Stimulated activated CD4-positive, alpha-beta T cell treated with anti-CD3 and anti-CD28 coated beads, Interleukin-1b, Interleukin-23, amount 100 ng/mL, for 1 hour (primary cell): Measurements from ENCODE around the gene AGAP1.

ENCODE experiments used
- DNase-seq, 2 donors: peaks; one replicate each; pipeline ENCODE4 v3.0.0-alpha.2; 2020; ENCODE audit warnings: low read depth in 2 of 2

AGAP1 gene

DNA sequence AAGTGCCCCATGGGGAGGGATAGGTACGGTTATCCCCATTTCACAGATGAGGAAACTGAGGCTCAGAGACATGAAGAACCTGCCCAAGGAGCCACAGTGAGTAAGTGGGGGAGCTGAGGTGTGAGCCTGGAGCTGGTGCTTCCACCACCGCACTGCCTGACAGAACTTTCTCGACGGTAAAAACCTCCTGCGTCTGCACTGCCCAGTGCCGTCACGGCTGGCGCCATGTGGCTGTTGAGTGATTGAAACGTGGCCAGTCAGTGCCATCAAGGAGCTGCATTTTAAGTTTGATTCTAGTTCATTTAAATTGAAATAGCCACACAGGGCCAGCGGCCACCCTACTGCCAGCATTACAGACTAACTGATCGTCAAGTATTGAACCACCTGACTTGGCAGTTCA lies 217.1 kb downstream of the AGAP1 start:
- no peak for DNase-seq

DNA sequence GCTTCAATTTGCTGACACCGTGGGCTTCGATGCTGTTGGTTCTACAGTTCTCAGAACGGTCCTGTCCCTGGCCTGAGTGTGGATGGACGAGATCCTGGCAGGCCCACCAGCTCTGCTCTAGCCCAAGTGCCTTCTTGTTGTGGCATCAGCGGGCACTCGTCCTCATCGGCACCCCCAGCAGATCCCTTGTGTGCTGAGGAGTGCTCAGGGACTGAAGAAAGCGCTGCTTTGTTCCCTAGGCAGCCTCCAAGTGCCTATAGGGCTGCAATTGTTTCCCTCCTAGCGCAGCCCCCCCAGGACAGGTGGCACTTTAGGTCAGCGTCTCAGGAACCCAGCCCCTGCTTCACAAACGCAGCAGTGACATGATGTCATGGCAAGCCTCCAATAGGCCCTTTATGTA lies 217.7 kb downstream of the AGAP1 start:
- no peak for DNase-seq

DNA sequence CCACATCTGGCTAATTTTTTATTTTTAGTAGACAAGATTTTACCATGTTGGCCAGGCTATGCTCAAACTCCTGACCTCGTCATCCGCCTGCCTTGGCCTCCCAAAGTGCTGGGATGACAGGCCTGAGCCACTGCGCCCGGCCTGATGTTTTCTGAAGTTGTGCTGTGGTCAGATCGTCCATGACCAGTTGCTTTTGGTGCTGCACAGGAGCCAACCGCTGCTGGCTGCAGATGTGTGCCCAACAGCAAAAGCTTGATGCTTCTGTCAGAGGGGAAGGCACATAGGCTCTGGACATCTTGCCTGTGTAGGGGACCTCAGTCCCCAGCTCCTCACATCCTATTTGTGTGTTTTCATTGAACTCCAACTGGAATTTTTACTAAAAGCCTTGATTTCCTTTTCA lies 218.3 kb downstream of the AGAP1 start:
- no peak for DNase-seq

DNA sequence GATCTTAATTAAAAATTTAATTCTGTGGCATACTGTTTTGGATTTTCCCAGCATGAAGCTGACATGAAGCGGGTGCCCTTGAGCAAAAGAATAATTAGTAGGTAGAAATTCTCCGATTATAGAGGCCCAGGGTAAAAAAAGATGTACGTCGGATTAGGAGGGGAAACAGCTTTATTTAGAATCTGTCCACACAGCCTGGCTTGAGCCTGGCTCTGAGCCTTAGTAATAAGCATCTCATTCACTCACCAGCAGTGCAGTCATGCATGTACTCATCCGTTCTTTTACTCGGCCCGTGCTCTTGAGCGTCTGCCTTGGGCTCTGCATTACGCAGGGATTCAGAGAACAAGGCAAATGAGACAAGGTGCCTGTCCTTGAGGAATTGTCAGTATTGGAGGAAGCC lies 219.3 kb downstream of the AGAP1 start:
- DNase-seq: no peak

DNA sequence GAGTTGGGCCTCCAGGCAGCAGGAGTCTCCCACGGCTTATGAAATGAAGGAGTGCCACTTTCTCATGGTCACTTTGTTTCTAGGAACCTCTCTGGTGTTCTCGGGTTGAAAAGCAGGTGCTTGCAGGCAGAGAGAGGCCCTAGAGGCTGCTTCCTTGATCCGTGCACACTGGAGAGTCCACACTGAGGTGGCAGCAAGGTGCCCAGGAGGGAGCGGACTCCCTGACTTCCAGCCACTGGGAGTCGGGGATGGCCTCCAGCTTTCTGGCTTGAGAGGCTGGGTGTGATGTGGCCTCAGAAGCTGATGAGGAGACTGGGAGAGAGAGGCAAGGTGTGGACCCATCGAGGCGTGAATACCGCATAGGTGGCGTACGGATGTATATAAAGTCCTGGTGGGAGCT lies 221.8 kb downstream of the AGAP1 start:
- no peak for DNase-seq

DNA sequence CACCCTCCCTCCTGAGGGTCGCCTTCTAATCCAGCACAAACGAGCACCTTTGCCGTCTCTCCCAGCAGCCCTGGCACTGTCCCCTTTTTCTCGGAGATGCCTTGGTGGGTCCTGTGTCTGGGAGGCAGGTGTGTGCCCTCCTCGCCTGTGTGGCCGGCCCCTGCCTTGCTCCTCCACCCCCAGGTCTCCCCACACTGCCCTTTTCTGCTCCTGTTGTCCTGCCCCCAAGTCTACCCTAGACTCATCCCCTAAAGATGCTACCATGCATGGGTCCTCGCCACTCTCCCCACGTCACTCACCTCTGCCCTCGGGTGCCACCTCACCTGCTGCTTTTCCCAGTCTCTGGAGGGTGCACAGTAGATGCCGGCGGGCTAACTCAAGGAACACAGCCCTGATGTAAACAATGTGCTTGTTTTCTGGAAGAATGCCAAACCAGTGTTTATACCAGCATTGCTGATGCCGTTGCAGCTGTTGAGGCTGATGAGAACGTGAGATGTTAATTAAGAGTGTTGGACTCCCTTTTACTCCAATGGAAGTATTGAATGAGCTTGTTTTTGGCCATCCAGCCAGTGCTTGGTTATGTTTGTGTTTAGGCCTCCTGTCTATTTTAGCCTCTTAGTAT lies 223.1 kb downstream of the AGAP1 start:
- no peak for DNase-seq

DNA sequence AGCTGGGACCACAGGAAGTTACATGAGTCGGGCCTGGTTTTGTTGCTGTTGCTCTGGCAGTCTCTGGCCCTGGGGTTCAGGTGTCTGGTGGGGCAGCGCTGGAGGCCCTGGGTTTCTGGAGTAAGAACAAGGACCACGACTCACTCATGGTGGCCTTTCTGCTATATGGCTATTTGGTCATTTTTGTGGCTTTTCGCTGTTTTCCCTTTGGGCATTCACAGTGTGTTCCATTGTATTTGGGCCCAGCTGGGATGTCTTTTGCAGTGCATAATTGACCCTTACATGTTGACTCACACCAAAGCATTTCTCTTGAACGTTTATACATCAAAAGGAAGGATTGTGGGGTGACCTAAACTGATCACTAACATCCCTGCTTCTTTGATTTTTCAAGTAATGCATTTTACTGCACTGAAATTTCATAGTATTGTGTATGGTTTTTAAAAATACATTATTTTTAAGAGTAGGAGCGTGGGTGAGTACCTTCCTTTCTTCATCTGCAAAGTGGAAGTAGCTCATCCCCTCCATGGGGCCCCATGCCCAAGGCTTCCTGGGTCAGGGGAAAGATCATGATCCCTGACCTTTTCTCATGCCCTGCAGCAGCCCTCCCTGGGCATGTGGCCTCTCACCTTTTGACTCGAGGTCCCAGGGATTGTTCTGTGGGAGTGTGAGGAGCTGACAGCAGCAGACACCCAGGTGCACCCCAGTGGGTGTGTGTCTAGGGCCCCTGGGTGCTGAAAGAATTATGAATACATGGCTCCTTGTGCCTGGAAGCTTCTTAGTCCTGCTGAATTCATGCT lies 225.5 kb downstream of the AGAP1 start:
- DNase-seq: no peak

DNA sequence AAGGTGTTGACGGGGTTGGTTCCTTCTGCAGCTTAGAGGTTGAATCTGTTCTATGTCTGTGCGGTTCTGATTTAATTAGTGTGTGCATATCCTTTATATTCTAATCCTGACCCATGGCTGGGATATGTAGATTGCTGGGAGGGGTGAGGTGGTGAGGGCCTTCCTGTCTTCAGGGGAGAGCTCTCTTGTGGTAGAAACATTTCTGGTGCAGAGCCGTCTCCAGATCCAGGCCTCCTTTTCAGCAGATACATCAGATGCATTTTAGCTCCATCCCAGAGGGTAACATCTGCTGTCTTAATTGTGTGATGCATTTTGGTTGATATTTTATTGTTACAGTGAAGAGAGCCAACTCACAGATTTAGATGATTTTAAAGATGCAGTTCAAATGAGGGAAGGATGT lies 227.8 kb downstream of the AGAP1 start:
- DNase-seq: no peak

DNA sequence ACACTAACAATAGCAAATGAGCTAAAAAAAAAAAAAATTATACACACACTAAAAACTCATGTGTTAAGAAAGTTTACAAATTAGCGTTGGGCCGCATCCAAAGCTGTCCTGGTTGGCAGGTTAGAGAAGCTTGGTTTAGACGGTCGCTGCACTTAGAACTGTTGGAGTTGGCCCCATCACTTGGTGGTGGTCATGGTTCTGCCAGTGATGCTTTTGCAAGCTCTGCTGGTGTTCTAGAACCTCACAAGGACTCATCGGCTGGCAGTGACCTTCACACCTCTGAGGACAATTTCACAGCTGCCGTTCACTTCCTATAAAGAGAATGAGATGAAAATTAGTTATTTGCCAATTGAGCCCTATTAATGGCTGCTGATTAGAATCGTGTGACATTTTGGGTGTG lies 229.0 kb downstream of the AGAP1 start:
- no peak for DNase-seq

DNA sequence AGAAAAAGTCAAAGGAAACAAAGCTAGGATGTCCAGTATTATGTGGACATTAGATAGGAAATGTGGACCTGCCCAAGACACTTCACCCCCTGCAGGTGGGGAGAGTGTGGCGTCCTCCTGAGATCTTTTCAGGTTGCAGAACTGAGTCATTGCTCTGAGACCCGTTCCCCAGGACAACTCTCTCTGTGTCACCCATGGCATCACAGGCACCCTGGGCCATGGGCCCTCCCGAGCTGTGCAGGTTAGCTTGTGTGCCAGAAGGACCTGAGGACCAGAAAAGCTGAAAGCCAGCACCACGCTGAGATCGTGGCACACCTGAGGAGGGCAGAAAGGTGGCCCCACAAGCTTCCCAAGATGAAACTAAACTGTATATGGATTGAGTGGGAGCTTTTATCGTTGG lies 229.5 kb downstream of the AGAP1 start:
- DNase-seq: no peak

DNA sequence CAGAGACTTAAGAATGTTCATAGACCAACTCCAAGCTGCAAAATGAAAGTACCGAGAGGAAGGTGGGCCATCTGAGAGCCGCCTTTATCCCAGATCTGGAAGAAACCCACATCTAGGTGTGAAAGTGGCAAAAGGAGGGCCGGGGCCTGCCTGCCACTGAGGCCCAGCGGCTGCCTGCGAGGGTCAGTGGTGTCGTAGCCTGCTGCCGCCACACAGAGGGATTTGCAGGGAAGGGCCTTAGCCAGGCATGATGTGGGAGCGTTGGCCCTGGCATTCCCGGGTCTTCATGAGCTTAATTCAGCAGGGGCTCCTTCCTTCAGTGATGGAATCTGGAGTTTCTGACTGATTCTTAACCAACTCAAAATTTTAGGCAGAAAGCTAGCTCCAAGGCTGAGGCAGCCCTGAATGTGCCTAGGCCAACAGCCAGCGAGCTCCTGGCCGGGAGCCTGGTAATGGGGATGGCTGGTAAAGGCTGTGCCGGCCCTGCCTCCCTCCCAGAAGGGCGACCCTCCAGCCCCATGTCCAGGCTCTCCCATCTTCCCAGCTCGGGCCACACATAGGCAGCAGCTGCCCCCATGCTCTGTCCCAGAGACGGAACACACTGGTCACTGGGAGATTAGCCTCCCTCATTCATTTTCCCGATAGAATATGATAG lies 230.1 kb downstream of the AGAP1 start:
- DNase-seq: no peak

DNA sequence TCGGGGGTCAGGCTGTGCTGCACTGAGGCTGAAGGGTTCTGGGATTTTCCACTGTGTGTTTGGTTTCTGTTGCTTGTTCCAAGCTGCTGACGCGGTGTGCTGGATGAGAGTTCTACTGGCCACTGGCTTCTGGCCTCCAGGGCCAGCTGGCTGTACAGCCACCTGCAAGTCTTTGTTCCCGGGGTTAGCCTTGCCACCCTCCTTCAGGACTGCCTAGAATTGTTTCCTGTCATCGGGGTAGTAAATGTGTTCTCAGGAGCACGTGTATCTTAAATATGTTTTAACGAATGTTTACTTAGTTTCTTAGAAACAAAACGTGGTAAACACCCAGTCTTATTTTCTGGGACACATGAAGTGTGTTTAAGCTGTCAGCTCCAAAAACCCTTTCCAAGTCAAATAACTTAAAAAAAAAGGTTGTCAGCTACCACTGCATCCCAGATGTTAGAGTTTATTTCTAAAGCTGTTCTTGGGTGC lies 231.2 kb downstream of the AGAP1 start:
- DNase-seq: no peak

DNA sequence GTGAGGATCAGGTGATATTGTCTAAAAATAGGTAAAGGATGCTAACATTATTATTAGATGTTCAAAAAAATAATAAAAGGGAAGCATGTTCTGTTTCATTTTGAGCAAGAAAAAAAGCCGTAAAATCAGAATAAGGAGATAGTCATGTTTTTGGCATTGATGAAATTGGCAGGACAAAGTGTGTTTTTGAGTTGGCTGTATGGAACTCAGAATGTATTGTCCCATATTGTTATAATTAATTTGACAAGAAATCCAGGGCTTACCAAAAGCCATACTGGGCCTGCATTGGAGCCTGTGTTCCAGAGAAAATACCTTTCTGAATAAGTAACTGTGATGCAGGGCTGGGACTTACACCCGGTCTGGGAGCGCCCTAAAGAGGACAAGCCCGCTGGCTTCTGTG lies 232.0 kb downstream of the AGAP1 start:
- no peak for DNase-seq

DNA sequence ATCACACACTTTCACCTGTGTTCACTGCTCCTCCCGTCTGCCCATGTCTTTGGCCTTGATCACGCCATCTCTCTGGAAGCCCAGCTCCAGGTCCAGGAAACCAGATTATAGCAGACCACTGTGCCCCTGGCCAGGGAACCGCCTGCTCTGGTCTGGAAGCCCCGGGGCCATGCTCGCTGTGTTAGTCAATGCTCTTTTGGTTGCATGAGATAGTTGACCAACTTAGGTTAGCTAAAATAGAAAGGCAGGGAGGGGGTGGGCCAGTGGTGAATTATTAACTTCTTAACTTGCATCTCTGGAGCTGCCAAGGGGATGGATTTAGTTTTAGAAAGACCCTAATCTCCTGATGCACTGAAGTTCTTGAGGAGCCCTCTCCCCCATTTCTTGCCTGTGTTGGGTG lies 232.7 kb downstream of the AGAP1 start:
- no peak for DNase-seq

DNA sequence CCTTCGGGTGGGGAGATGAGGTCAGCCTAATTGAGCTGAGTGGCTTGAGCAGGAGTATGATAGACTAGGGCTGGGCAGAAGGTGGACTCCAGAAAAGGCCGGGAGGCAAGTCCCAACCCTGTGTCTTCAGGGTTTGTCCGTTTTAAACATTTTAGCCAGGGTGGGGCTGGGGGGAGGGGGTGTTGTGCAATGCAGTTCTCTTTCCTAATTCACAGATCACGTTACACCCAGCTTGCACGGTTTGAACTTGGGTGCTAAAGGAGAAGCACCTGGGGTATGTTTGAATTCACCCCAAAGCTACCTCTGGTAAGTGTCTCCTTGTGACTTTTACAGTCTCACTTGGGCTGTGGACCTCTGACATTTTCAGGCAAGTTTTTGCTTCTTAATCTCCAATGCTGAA lies 233.3 kb downstream of the AGAP1 start:
- no peak for DNase-seq

DNA sequence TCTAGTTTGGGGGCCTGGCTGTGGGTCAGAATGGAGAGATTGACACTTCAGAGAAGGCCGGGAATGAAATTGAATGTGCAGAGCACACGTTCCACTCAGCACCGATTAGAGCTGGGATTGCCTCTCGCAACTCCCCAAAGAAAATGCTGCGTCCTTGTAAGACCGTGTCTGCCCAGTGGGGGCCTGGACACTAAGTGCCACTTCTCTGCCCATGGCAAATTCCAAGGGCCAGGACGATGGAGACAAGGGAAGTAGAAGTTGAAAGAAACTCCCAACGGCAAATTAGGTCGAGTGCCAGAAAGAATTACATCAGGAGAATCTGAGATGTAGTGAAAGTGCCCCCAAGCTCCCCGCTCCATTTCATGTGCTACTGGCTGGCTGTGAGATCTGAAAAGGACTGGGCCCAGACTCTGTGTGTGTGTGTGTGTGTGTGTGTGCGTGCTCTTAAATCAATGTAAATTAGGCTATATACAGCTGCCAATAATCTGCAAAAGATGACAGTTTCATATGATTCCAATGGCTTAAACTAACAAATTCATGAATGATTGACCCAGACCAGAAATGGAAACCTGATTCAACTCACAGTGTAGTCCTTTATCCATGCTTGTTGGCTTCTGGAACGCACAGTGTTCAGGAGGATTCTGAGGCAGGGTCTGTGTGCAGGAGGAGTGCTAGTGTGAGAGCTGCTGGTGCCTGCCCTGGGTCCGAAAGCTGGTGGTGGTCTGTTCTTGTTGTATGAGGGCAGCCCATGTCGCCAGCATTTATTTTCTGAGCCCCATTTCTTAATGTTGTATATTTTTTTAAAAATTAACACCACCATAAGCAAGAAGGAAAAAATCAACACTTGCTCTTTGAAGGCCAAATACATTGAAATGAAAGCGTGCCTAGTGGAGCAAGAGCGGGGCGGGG lies 234.3 kb downstream of the AGAP1 start:
- DNase-seq: no peak

DNA sequence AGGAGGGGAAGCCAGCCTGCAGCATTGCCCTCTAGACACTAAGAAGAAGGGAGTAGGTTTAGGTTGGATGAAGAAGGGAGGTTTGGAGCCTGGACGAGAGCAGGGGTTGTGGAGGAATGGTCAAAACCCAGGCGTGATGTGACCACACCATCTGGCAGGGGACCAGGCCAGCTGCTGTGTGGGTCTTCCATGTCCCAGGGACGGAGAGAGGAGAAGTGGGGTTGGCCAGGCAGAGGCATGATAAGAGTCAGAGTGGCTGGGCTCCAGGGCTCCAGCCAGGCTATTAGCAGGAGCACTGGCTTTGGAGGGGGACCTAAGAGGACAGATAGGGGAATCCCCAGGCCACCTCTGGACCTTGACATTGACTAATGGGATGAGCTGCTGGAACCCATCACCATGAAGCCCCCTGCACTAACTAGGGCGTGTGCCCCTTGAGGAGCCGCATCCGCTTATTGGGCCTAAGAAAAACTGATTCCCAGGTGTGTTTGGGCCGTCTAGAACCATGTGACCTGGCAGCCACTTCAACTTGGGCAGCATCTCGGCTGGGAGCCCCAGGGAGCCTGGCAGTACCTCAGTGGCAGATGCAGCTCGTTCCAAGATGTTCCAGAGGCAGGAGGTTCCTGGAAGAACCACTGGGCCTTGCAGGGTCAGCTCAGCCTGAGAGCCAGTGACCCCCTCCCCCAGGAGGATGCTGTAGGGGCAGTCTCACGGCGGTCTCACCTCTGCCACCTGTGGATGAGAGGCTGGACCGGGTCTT lies 235.1 kb downstream of the AGAP1 start:
- no peak for DNase-seq

DNA sequence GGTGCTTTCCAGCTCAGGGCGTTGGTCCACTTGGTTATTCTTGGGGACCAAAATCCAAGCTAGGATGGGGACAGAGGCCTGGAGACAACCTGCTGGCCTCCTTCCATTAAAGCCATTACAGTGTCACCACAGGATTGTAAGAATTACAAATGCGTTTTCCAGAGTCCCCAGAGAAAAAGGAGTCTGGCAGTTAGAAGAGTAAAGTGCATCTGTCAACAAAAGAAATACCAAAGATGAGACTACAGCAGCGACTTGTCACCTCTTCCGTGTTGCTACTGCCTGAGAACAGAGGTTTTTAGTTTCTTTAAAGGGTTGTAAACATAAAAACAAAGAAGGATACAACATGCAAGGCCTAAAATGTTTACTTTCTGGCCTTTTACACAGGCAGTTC lies 235.7 kb downstream of the AGAP1 start:
- no peak for DNase-seq

DNA sequence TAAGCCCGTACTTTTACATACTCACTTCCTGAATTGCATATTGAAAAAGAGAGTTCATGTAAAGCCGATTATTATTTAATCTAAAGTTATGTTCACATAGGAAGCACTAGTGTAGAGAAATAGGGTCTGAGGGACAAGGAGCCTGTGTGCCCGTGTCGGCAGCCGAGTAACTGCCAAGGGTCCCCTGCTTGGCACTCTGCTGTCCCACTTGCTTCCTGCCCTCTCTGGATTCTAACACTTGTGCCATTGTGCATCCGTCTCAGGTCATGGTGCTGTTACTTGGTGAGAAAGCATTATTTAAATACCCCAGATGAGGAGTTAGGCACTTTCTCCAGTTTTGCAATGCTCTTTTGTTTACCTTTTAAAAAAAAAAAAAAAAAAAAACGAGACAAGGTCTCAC lies 236.3 kb downstream of the AGAP1 start:
- DNase-seq: no peak

DNA sequence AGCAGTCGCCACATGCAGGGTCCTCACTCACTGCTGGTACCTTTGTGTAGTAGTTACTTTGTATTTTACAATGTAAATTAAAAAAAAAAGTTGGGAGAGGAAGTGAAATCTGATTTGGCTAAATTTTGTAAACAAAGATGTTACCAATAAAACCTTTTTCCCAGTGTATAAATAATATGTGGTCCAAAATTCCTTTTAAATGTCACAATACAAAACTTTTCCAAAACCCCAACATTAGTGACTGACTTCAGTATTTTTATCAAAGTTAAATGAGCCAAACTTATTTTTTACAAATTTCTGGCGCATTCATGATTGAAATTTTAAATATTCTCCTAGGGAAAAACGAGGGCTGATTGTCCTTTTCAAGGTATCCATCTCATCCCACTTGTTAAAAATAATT lies 239.9 kb downstream of the AGAP1 start:
- no peak for DNase-seq

DNA sequence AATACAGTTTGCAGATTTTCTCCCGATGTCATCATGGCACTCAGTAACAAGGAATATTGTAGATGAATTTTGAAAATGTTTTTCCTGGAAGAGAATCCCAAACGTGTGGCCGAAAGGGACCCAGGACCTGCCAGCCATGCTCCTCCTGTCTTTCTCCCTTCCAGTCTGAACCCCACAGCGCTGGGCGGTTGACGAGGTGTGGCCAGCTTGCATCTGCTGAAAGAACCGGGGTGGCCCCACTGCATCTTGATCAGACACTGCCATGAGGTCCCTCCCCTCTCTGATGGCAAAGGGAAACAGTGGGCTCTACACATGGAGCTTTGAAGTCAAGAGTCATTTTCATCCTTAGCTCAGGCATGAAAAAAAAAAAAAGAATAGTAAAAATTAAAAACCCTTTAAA lies 240.3 kb downstream of the AGAP1 start:
- DNase-seq: no peak
